GM12878 (cell line): ENCODE results near the gene NXN. TPM values are rescaled to one million over a fixed set of nuclear protein-coding genes. Genes with fewer than 3 reads are reported as not detected.
A peak's percentile ranks its signal among the peaks of the same experiment; 100 is the strongest.

Experiments used
- ASH2L ChIP-seq: fragments of 300-600, 200-600 bp; sonication (generic); IDR thresholded peaks from 2 replicates; pipeline ENCODE4 v1.6.1; 2017; ENCODE audit warnings: low read depth, mild to moderate bottlenecking, borderline replicate concordance
- ATF7 ChIP-seq: fragments of 450-650 bp; IDR thresholded peaks from 2 replicates; pipeline ENCODE4 v1.6.1; 2016; ENCODE audit warnings: low read depth, mild to moderate bottlenecking
- BHLHE40 ChIP-seq, 2 experiments: fragments of 450-650 bp in 1 of 2; IDR thresholded peaks; 2 replicates each; pipeline ENCODE4 v1.6.1; 2011 to 2017; ENCODE audit warnings: low read depth in 2 of 2, borderline replicate concordance in 1 of 2, improper control_type of control experiment in 1 of 2, low read length in 1 of 2, mild to moderate bottlenecking in 1 of 2
- BMI1 ChIP-seq: fragments of 450-650 bp; IDR thresholded peaks from 2 replicates; pipeline ENCODE4 v1.6.1; 2016; ENCODE audit warnings: mild to moderate bottlenecking, moderate library complexity, borderline replicate concordance
- CHD1 ChIP-seq: IDR thresholded peaks from 2 replicates; pipeline ENCODE4 v1.6.1; 2012; ENCODE audit warnings: low read depth, low read length, improper control_type of control experiment
- EP300 ChIP-seq, 2 experiments: fragments of 150-350 bp in 1 of 2; IDR thresholded peaks; 2 replicates each; pipeline ENCODE4 v1.6.1; 2011 to 2012; ENCODE audit warnings: low read depth in 2 of 2, low read length in 2 of 2, borderline replicate concordance in 1 of 2, improper control_type of control experiment in 1 of 2, inconsistent platforms in 1 of 2; ENCODE audit not compliant: control insufficient read depth in 1 of 2
- FOS ChIP-seq: IDR thresholded peaks from 3 replicates; pipeline ENCODE4 v1.6.1; 2011; ENCODE audit warnings: borderline replicate concordance; ENCODE audit not compliant: insufficient read length; ENCODE audit errors: extremely low read depth
- MAX ChIP-seq: IDR thresholded peaks from 2 replicates; pipeline ENCODE4 v1.6.1; 2012; ENCODE audit warnings: low read depth, low read length, improper control_type of control experiment
- MTA2 ChIP-seq: fragments of 450-650 bp; IDR thresholded peaks from 2 replicates; pipeline ENCODE4 v1.6.1; 2016; ENCODE audit warnings: low read depth, mild to moderate bottlenecking, moderate library complexity
- NFYA ChIP-seq: IDR thresholded peaks from 2 replicates; pipeline ENCODE4 v1.6.1; 2011; ENCODE audit warnings: low read depth, mild to moderate bottlenecking, low read length, improper control_type of control experiment, borderline replicate concordance
- PAX8 ChIP-seq: fragments of 450-650 bp; IDR thresholded peaks from 2 replicates; pipeline ENCODE4 v1.6.1; 2017; ENCODE audit warnings: mild to moderate bottlenecking, moderate library complexity
- PBX3 ChIP-seq: IDR thresholded peaks from 2 replicates; pipeline ENCODE4 v1.6.1; 2011; ENCODE audit warnings: mild to moderate bottlenecking, low read depth, low read length, moderate library complexity; ENCODE audit not compliant: insufficient replicate concordance
- POLR2A ChIP-seq: IDR thresholded peaks from 2 replicates; pipeline ENCODE4 v1.6.1; 2011; ENCODE audit warnings: low read depth, mild to moderate bottlenecking, low read length
- RCOR1 ChIP-seq: conservative IDR thresholded peaks from 2 replicates; pipeline ENCODE4 v1.6.1; 2012; ENCODE audit warnings: low read depth, low read length, improper control_type of control experiment
- RFX5 ChIP-seq: IDR thresholded peaks from 2 replicates; pipeline ENCODE4 v1.6.1; 2011; ENCODE audit warnings: low read depth, low read length, improper control_type of control experiment
- ZBTB4 ChIP-seq: fragments of 450-650 bp; formaldehyde crosslinking; IDR thresholded peaks from 2 replicates; pipeline ENCODE4 v1.4.0; 2022; ENCODE audit warnings: mild to moderate bottlenecking, moderate library complexity
- polyA plus RNA-seq, 11 experiments: library from polyadenylated mRNA; depleted of rRNA in 4 of 11; unstranded in 6 of 11; stranded (reverse) in 5 of 11; fragments of >200 nt; fragmentation: Nextera tagmentation in 4 of 11; fragmentation: Illumina TruSeq in 1 of 11; extraction: Ambion mirVana in 4 of 11; extraction: Trizol in 1 of 11; gene quantifications; 1 replicate in 1 of 11; 2 replicates in 10 of 11; pipeline versions ENCODE4 v1.2.1 to v1.2.3, GENCODE V29; 2011 to 2016; ENCODE audit warnings: inconsistent platforms in 2 of 11, missing spikeins in 2 of 11, low read depth in 1 of 11
- total RNA-seq, 4 experiments: library from RNA; depleted of rRNA in 3 of 4; stranded (reverse); fragments of >200 nt in 3 of 4; fragmentation: Illumina TruSeq in 1 of 4; extraction: Trizol in 1 of 4; gene quantifications; 2 replicates each; pipeline versions ENCODE4 v1.2.1 to v1.2.3, GENCODE V29; 2013 to 2021
- TF ChIP-seq, protein P1 (sequence below): IDR thresholded peaks from 2 replicates; pipeline ENCODE4 v1.6.1; 2011; ENCODE audit warnings: low read depth, low read length, improper control_type of control experiment, borderline replicate concordance
- TF ChIP-seq, protein P2 (sequence below): fragments of 450-650 bp; IDR thresholded peaks from 2 replicates; pipeline ENCODE4 v1.6.1; 2017; ENCODE audit warnings: low read depth, mild to moderate bottlenecking, moderate library complexity
- TF ChIP-seq, protein P3 (sequence below): fragments of 450-650 bp; conservative IDR thresholded peaks from 2 replicates; pipeline ENCODE4 v1.6.1; 2017; ENCODE audit warnings: mild to moderate bottlenecking, moderate library complexity

NXN gene
- total and polyA plus RNA-seq, 10 of the 15 experiments (the other 5 are each of a cell fraction or from before 2014, with no cell fraction given), result 0.04 to 1.2 (median 0.30) TPM

DNA sequence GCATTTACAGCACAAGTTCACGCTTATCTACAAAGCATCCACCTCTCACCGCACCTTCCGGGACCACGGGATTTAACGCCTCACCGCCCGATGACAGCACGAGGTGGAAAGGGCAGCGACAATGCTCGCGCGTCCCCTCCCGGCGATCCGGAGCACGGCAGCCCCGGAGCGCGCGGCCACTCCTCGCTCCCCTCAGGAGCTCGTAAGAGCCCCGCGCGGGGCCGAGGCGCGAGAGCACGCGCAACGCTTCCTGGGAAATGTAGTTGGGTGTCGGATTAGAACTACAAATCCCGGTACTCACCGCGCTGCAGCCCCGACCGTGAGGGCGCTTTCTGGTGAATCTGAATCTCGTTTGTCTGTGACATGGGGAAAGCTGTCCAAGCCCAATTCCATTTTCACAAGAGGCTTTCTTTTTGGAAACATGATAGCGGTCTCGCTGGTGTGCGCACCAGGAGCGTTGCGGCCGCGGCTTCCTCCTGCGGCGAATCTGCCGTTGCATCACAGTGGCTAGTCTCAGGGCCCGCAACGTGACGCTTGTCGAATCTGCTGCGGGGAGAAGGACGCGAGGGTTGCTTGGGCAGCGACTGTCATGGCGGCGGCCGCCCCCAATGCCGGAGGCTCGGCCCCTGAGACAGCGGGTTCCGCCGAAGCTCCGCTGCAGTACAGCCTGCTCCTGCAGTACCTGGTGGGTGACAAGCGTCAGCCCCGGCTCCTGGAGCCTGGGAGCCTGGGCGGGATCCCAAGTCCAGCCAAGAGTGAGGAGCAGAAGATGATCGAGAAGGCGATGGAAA, 17.2 kb upstream of the NXN start, which contains the start of gene TIMM22 (continued):
- TF ChIP-seq ZBTB4 (CRISPR knock-in tag) (no peak), ATF7 (0 out of 2 replicates have a peak, but pooled peaks have one; percentile 47), BMI1 (no peak; the same call in 1 of the 2 replicates), RFX5 (no peak), FOS (no peak), PBX3 (peak; percentile 57), BHLHE40 (IDR thresholded peaks at IDR 0.05; ENCODE audit: borderline replicate concordance in 1 of 2, low read depth in 2 of 2, low read length in 1 of 2) (peak; percentile 72 to 79), MAX (peak; percentile 86; the same call in 1 of the 2 replicates), NFYA (no peak), ASH2L (0 out of 2 replicates have a peak, but pooled peaks have one; percentile 69), EP300 (IDR thresholded peaks at IDR 0.05; ENCODE audit: borderline replicate concordance in 1 of 2, control insufficient read depth in 1 of 2, low read depth in 2 of 2, low read length in 2 of 2) (peak; percentile 13 to 100; a peak in 2 of 4 replicates), POLR2A (peak; percentile 94), PAX8 (no peak), CHD1 (no peak), MTA2 (no peak), RCOR1 (0 out of 2 replicates have a peak, but pooled peaks have one; percentile 21)
- TF ChIP-seq, protein P1, sequence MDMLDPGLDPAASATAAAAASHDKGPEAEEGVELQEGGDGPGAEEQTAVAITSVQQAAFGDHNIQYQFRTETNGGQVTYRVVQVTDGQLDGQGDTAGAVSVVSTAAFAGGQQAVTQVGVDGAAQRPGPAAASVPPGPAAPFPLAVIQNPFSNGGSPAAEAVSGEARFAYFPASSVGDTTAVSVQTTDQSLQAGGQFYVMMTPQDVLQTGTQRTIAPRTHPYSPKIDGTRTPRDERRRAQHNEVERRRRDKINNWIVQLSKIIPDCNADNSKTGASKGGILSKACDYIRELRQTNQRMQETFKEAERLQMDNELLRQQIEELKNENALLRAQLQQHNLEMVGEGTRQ, result peak; percentile 54
- TF ChIP-seq, protein P2, sequence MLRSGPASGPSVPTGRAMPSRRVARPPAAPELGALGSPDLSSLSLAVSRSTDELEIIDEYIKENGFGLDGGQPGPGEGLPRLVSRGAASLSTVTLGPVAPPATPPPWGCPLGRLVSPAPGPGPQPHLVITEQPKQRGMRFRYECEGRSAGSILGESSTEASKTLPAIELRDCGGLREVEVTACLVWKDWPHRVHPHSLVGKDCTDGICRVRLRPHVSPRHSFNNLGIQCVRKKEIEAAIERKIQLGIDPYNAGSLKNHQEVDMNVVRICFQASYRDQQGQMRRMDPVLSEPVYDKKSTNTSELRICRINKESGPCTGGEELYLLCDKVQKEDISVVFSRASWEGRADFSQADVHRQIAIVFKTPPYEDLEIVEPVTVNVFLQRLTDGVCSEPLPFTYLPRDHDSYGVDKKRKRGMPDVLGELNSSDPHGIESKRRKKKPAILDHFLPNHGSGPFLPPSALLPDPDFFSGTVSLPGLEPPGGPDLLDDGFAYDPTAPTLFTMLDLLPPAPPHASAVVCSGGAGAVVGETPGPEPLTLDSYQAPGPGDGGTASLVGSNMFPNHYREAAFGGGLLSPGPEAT, result peak; percentile 100
- TF ChIP-seq, protein P3, sequence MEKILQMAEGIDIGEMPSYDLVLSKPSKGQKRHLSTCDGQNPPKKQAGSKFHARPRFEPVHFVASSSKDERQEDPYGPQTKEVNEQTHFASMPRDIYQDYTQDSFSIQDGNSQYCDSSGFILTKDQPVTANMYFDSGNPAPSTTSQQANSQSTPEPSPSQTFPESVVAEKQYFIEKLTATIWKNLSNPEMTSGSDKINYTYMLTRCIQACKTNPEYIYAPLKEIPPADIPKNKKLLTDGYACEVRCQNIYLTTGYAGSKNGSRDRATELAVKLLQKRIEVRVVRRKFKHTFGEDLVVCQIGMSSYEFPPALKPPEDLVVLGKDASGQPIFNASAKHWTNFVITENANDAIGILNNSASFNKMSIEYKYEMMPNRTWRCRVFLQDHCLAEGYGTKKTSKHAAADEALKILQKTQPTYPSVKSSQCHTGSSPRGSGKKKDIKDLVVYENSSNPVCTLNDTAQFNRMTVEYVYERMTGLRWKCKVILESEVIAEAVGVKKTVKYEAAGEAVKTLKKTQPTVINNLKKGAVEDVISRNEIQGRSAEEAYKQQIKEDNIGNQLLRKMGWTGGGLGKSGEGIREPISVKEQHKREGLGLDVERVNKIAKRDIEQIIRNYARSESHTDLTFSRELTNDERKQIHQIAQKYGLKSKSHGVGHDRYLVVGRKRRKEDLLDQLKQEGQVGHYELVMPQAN, result peak; percentile 75
